Measurements from ENCODE around the gene MNX1.

Gene MNX1

GRCh38 chr7:157008206-157009169 is 2.0 kb downstream of the MNX1 start:
- H3K36me3 ChIP-seq = no peaks in the 10 kb centered on the region
- no peak overlapping the region for H3K27ac ChIP-seq
- TF ChIP-seq, protein P1, sequence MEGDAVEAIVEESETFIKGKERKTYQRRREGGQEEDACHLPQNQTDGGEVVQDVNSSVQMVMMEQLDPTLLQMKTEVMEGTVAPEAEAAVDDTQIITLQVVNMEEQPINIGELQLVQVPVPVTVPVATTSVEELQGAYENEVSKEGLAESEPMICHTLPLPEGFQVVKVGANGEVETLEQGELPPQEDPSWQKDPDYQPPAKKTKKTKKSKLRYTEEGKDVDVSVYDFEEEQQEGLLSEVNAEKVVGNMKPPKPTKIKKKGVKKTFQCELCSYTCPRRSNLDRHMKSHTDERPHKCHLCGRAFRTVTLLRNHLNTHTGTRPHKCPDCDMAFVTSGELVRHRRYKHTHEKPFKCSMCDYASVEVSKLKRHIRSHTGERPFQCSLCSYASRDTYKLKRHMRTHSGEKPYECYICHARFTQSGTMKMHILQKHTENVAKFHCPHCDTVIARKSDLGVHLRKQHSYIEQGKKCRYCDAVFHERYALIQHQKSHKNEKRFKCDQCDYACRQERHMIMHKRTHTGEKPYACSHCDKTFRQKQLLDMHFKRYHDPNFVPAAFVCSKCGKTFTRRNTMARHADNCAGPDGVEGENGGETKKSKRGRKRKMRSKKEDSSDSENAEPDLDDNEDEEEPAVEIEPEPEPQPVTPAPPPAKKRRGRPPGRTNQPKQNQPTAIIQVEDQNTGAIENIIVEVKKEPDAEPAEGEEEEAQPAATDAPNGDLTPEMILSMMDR (IDR thresholded peaks at IDR 0.05) = no peak
- peaks cover 97% of the 10 kb centered on the region for H3K27me3 ChIP-seq
- no peaks in the 10 kb centered on the region for H3K9me3 ChIP-seq
- peak overlapping the region in 1 of 2 experiments; percentile 53 for H3K4me3 ChIP-seq (ENCODE audit: low read depth in 1 of 2, low read length in 1 of 2)
- peaks cover 65 to 74% of the 10 kb centered on the region in 2 experiments for H3K4me1 ChIP-seq (ENCODE audit: control insufficient read depth in 1 of 2, insufficient read depth in 1 of 2, low read depth in 1 of 2, low read length in 1 of 2)

DNA sequence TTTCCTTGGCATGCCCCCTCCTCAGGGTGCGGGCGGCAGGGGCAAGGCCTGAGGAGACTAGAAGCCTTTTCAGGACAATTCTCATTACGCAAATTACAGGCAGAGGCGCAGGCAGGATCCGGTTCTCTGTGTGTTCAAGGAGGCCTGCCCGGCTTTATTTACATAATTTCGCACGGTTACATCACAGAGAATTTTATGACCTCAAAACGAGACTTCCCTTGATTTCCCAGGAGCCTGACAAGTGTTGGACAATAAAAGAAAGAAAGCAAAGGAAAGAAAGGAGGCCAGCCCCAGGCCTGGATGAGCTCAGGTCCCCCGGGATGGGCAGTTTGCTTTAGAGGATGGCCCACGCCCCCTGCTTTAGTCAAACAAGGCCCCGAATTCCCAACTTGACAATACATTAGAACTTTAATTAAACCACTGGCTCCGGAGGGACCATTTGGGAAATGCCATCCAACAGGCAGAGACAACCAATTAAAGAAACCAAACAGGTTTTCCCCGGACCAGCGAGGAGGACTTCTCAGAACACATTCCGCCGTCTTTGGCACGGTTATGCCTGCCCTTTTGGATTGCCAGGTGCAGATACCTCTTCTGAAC is 2.9 kb downstream of the MNX1 start:
- Histone ChIP-seq H3K9me3 (no peaks in the 10 kb centered on the region), H3K27me3 (peaks cover 97% of the 10 kb centered on the region), H3K4me1 (ENCODE audit: control insufficient read depth in 1 of 2, insufficient read depth in 1 of 2, low read depth in 1 of 2, low read length in 1 of 2) (peaks cover 70 to 82% of the 10 kb centered on the region in 2 experiments), H3K36me3 (no peaks in the 10 kb centered on the region), H3K27ac (no peak overlapping the region), H3K4me3 (ENCODE audit: low read depth in 1 of 2, low read length in 1 of 2) (no peak overlapping the region)
- TF ChIP-seq, protein P1 (IDR thresholded peaks at IDR 0.05) = no peak

DNA sequence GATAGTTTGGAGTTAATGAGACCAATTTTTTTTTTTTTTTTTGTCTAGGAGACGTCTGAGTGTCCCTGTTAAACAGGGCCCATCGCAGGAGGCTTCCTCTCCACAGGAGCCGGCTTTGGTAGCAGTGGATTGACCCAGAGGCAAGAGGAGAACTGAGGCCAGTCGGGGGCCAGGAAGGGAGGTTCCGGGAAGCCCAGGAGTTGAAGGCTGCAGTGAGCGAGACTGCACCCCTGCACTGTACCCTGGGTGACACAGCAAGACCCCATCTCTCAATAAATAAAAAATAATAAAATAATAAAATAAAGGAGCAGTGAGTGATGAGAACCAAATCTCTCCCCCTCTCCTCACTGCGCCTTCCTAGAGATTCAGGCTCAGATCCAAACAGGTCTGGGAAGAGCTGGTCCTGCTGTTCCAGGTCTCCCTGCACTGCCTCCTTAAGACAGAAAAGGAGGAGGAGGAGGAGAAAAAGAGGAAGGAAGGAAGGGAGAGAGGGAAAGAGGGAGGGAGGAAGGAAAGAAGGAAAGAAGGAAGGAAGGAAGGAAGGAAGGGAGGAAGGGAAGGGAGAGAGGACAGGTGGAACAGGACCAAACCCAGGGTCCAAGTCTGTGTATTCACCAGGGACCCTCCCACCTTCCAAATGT is 3.5 kb downstream of the MNX1 start:
- H3K27me3 ChIP-seq = peaks cover 97% of the 10 kb centered on the region

DNA sequence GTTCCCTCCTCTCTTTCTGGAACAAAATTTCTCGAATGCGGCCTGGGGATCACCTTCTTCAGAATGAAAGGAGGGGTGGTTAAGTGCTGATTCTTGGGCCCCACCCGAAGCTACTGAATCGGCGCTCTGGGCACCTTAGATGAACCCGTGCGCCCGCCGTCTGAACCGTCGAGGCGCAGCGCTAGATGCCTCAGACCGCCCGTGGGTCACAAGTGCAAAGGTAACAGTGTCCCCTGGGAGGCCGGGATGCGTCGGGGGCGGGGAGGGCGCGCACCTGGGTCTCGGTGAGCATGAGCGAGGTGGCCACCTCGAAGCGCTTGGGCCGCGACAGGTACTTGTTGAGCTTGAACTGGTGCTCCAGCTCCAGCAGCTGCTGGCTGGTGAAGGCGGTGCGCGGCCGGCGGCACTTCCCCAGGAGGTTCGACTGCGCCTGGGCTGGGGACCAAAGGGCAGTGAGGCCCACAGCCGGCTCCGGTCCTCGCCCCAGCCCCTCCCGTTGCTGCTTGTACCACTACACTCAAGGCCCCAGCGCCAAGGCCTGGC is 4.2 kb downstream of the MNX1 start:
- Histone ChIP-seq H3K9me3 (no peaks in the 10 kb centered on the region), H3K4me3 (ENCODE audit: low read depth in 1 of 2, low read length in 1 of 2) (peak overlapping the region; percentile 50 to 65), H3K27me3 (peaks cover 97% of the 10 kb centered on the region), H3K4me1 (ENCODE audit: control insufficient read depth in 1 of 2, insufficient read depth in 1 of 2, low read depth in 1 of 2, low read length in 1 of 2) (peaks cover 67 to 85% of the 10 kb centered on the region in 2 experiments), H3K27ac (no peak overlapping the region), H3K36me3 (no peaks in the 10 kb centered on the region)
- TF ChIP-seq, protein P1 (IDR thresholded peaks at IDR 0.05) = no peak

More for the DNA sequence above, 3.5 kb downstream of the MNX1 start:
- Histone ChIP-seq H3K9me3 (no peaks in the 10 kb centered on the region), H3K36me3 (no peaks in the 10 kb centered on the region), H3K4me3 (ENCODE audit: low read depth in 1 of 2, low read length in 1 of 2) (peak overlapping the region in 1 of 2 experiments; percentile 65), H3K4me1 (ENCODE audit: control insufficient read depth in 1 of 2, insufficient read depth in 1 of 2, low read depth in 1 of 2, low read length in 1 of 2) (peaks cover 73 to 88% of the 10 kb centered on the region in 2 experiments), H3K27ac (no peak overlapping the region)
- TF ChIP-seq, protein P1 (IDR thresholded peaks at IDR 0.05) = no peak

DNA sequence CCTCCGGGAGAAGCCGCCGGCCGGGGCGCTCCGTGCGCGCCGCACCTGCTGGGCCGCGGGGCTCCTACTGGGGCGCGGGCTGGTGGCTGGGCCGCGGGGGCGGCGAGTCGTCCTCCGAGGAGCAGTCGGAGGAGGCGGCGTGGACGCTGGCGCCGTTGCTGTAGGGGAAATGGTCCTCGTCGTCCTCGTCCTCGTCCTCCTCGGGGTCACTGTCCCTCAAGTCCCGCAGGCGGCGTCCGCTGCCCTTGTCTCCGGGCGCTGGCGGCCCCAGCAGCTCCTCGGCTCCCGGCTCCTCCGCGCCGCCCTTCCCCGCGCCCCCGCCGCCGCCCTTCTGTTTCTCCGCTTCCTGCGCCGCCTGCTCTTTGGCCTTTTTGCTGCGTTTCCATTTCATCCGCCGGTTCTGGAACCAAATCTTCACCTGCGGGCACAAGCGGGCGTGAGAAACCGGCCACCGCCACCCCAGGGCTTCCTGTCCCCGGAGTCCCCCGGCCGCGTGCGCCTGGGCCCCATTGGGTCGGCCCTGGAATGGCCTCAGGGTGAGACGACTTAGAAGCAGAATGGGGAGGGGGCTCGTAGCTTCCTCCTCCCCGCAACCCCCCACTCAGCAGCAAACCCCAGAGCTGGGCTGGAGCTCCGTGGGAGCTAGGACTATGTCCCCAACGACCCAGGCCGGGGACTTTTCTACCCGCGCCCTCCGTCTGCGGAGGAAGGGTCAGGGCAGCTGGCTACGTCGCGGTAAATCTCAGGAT is 4.8 kb downstream of the MNX1 start:
- H3K4me1 ChIP-seq (ENCODE audit: control insufficient read depth in 1 of 2, insufficient read depth in 1 of 2, low read depth in 1 of 2, low read length in 1 of 2) = peaks cover 66 to 84% of the 10 kb centered on the region in 2 experiments
- no peaks in the 10 kb centered on the region for H3K9me3 ChIP-seq
- H3K27ac ChIP-seq = no peak overlapping the region
- H3K4me3 ChIP-seq (ENCODE audit: low read depth in 1 of 2, low read length in 1 of 2) = peak overlapping the region; percentile 50 to 65
- peaks cover 97% of the 10 kb centered on the region for H3K27me3 ChIP-seq
- TF ChIP-seq, protein P1 (IDR thresholded peaks at IDR 0.05) = no peak
- H3K36me3 ChIP-seq = no peaks in the 10 kb centered on the region

Data from neutrophil (primary cell).